ENCODE results near the gene ACTBL2. TPM values are rescaled to one million over a fixed set of nuclear protein-coding genes. Genes with fewer than 3 reads are reported as not detected.

Gene ACTBL2
- total and polyA plus RNA-seq, 10 donors, result not detected

DNA sequence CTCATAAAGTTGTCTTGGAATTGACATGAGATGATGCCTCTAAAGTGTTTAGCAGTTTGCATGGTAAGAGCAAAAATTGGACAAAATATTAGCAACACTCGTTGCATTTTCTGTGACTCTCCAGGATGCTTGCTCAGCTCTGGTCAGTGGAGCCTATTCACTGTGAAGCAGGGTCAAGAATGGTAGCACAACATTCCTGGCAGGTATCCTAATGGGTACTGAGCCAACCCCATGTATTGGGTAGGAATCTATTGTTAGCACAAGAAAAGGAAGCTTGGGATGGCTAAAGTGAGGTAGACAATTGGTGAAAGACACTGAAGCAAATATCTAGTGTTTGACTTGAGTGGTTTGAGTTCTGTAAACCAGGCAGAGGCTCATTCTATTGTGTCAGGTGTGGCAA is 10.4 kb upstream of the ACTBL2 start:
- no peak overlapping the region for H3K27ac ChIP-seq
- no peak overlapping the region for H3K4me3 ChIP-seq
- H3K9me3 ChIP-seq, result no peaks in the 10 kb centered on the region
- H3K4me1 ChIP-seq, result peaks cover 0 to 21% (median 11%) of the 10 kb centered on the region in 6 donors
- H3K36me3 ChIP-seq, result no peaks in the 10 kb centered on the region
- no peak for DNase-seq
- 55 to 87% (median 81%) methylated on average over 1 of the region's 1 CpG for WGBS, 5 donors
- intact Hi-C loops (cut with DNase I; ENCODE audit: low total_unique reads), result no loop called here
- TF ChIP-seq CTCF (IDR thresholded peaks at IDR 0.05 in 8 of 11, conservative IDR thresholded peaks at IDR 0.05 in 3 of 11), result no peak
- no peak for TF ChIP-seq POLR2AphosphoS5 (IDR thresholded peaks at IDR 0.05)
- no peak for TF ChIP-seq POLR2A (IDR thresholded peaks at IDR 0.05)
- peaks cover 0 to 7% (median 0%) of the 10 kb centered on the region in 7 donors for H3K27me3 ChIP-seq (replicated peaks in 1 of 7)

- no peak overlapping the region for H3K4me3 ChIP-seq
- WGBS, 5 donors, result 85 to 94% (median 89%) methylated on average over 3 of the region's 3 CpGs
Measured at GRCh38 chr5:57492632-57493031, 10.0 kb upstream of the ACTBL2 start.

DNA sequence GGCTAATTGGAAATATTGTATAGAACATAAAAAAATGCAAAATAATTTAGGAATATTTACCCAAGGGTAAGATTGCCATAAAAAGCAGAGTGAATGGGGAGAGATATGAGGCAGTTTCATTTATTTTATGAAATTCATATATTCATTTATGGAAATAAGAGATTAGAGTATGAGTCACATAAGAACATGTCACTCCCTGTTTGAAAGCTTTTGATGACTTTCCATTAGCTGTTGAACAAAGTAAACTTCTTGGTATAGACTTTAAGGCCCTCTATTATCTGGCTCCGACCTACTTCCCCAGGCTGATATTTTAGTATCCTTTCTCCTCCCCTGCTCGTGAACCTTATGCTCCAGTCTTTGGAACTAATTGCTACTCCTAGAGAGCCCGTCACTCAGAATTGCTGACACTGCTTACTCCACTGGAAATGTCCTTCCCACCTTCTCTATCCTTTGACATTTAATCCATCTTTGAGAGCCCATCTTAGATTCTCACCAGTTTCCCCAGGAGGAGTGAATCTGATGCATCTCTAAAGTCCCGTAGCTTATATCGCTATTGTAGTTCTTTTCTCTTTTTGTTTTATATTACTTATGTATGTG is 8.9 kb upstream of the ACTBL2 start:
- Histone ChIP-seq H3K4me3 (no peak overlapping the region), H3K36me3 (no peaks in the 10 kb centered on the region), H3K4me1 (peaks cover 0 to 22% (median 11%) of the 10 kb centered on the region in 6 donors), H3K27me3 (replicated peaks in 1 of 7) (peaks cover 0 to 7% (median 0%) of the 10 kb centered on the region in 7 donors), H3K27ac (no peak overlapping the region), H3K9me3 (no peaks in the 10 kb centered on the region)
- no peak for DNase-seq
- 84 to 92% (median 90%) methylated on average over 5 of the region's 5 CpGs for WGBS, 5 donors
- intact Hi-C loops (cut with DNase I; ENCODE audit: low total_unique reads), result no loop called here
- TF ChIP-seq CTCF (IDR thresholded peaks at IDR 0.05 in 8 of 11, conservative IDR thresholded peaks at IDR 0.05 in 3 of 11) (no peak), POLR2A (IDR thresholded peaks at IDR 0.05) (no peak), POLR2AphosphoS5 (IDR thresholded peaks at IDR 0.05) (no peak)

More at GRCh38 chr5:57492632-57493031, 10.0 kb upstream of the ACTBL2 start:
- Histone ChIP-seq H3K27ac (no peak overlapping the region), H3K36me3 (no peaks in the 10 kb centered on the region), H3K9me3 (no peaks in the 10 kb centered on the region), H3K27me3 (replicated peaks in 1 of 7) (peaks cover 0 to 7% (median 0%) of the 10 kb centered on the region in 7 donors), H3K4me1 (peaks cover 0 to 22% (median 11%) of the 10 kb centered on the region in 6 donors)
- intact Hi-C loops (cut with DNase I; ENCODE audit: low total_unique reads), result no loop called here
- TF ChIP-seq POLR2AphosphoS5 (IDR thresholded peaks at IDR 0.05) (no peak), POLR2A (IDR thresholded peaks at IDR 0.05) (no peak), CTCF (IDR thresholded peaks at IDR 0.05 in 8 of 11, conservative IDR thresholded peaks at IDR 0.05 in 3 of 11) (no peak)
- no peak for DNase-seq

DNA sequence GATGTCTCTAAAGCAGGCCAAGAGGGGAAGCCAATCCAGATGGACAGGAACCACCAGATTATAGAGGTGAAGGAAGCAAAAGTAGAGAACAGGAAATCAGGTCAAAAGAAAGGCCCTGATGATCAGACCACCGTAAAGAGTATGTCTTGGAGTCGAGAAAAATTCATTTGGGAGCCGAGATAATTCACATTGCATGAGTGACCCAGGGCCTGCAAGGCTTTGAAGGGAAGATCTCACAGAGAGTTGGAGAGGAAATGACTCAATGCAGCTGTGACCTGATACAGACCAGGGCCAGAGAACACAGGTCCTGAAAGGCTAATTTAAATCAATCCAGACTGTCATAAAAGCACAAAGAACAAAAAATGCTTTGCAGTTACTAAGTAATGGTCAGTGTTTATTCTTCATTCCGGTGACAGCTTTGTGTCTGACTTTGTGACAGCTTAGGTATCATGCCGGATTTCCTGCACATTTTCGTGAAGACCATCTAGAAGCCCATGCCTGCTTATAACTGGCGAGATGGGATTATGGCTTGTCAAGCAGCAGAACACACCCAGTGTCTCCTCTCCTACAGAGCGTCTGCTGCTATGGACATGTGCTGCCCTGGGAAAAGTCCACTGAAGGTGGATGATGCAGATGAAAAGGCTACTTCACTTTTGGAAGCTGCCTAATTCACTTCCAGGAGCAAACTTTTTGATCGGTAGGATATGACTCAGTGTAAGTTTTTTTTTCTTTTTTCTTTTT is 5.8 kb upstream of the ACTBL2 start:
- Histone ChIP-seq H3K4me3 (no peak overlapping the region), H3K27me3 (replicated peaks in 1 of 7) (peaks cover 0 to 7% (median 0%) of the 10 kb centered on the region in 7 donors), H3K9me3 (no peaks in the 10 kb centered on the region), H3K4me1 (peaks cover 0 to 4% (median 0%) of the 10 kb centered on the region in 6 donors), H3K36me3 (no peaks in the 10 kb centered on the region), H3K27ac (no peak overlapping the region)
- TF ChIP-seq POLR2A (IDR thresholded peaks at IDR 0.05) (no peak), POLR2AphosphoS5 (IDR thresholded peaks at IDR 0.05) (no peak), CTCF (IDR thresholded peaks at IDR 0.05 in 8 of 11, conservative IDR thresholded peaks at IDR 0.05 in 3 of 11) (no peak)
- intact Hi-C loops (cut with DNase I; ENCODE audit: low total_unique reads), result no loop called here
- WGBS, 5 donors, result 50 to 57% (median 55%) methylated on average over 9 of the region's 9 CpGs
- no peak for DNase-seq
